Nephron progenitor cell (in vitro differentiated cells): ENCODE measurements around the gene GRID2IP.

Experiments used
- DNase-seq: peaks from one replicate; pipeline ENCODE4 v3.0.0; 2021
- H3K27ac Mint-ChIP-seq: 2 replicates; pipeline ENCODE4 v1.8.0; 2021; ENCODE audit warnings: mild to moderate bottlenecking, moderate library complexity, mixed read lengths
- H3K27me3 Mint-ChIP-seq: 2 replicates; pipeline ENCODE4 v1.8.0; 2021; ENCODE audit warnings: mild to moderate bottlenecking, low read depth, mixed read lengths; ENCODE audit not compliant: poor library complexity
- H3K36me3 Mint-ChIP-seq: 2 replicates; pipeline ENCODE4 v1.8.0; 2021; ENCODE audit warnings: low read depth, mixed read lengths
- H3K4me1 Mint-ChIP-seq: 2 replicates; pipeline ENCODE4 v1.8.0; 2021; ENCODE audit warnings: mixed read lengths
- H3K4me3 Mint-ChIP-seq: 2 replicates; pipeline ENCODE4 v1.8.0; 2021; ENCODE audit warnings: mild to moderate bottlenecking, moderate library complexity, mixed read lengths
- H3K9me3 Mint-ChIP-seq: 2 replicates; pipeline ENCODE4 v1.8.0; 2021; ENCODE audit warnings: mild to moderate bottlenecking, moderate library complexity, mixed read lengths
- TF ChIP-seq, protein P1 (sequence below): fragments of 200-600 bp; sonication (generic); IDR thresholded peaks from 2 replicates; pipeline ENCODE4 v1.5.0; 2021; ENCODE audit warnings: antibody characterized with exemption

The GRID2IP gene

DNA sequence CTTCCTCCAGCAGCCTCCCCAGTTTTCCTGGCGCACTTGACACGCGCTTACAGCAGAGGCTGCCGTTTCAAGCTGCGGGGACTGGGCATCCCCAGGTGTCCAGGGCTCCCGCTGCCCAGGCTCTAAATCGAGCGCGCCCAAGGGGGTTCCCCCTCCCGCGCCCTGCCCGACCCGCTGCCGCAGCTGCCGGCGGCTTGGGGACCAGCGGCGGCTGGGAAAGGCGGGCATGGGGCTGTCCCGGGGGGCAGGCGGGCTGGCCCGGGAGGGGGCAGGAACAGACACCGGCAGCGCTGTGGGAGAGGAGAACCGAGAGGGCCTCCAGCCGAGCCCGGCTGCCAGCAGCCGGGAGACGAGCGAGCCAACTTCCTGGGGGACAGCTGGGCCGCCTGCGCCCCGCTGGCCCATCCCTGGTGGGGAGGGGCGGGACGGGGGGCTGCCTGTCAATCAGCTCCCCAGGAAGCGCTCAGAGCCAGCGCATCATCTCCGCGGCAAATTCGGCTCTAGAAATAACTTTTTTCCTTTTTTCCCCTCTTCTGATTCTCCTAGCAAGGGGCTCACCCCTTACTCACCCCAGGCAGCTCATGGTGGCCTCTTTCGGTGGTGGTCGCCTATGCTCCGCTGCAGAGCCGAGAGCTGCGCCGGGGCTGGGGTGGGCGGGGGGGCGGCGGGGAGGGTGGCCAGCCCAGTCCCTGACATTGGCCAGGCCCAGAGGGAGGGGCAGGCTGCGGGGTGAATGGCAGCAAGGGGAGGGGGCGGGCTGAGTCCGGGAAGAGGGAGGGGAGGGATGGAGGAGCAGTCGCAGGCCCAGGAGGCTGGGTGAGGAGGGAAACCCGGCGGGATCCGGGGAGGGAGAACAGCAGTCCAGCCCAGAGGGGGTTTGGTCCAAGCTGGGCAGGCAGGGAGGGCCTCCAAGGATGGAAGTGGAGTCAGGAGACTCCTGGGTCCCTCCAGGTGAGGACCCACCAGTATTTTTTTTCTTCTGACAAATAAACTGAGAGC lies 14.7 kb downstream of the GRID2IP start:
- Mint-ChIP-seq H3K36me3 (no peaks in the 10 kb centered on the region), H3K4me3 (peak overlapping the region; percentile 76), H3K27me3 (peaks cover 74% of the 10 kb centered on the region), H3K27ac (no peak overlapping the region), H3K9me3 (no peaks in the 10 kb centered on the region), H3K4me1 (peaks cover 6% of the 10 kb centered on the region)
- DNase-seq: peak; percentile 72
- TF ChIP-seq, protein P1, sequence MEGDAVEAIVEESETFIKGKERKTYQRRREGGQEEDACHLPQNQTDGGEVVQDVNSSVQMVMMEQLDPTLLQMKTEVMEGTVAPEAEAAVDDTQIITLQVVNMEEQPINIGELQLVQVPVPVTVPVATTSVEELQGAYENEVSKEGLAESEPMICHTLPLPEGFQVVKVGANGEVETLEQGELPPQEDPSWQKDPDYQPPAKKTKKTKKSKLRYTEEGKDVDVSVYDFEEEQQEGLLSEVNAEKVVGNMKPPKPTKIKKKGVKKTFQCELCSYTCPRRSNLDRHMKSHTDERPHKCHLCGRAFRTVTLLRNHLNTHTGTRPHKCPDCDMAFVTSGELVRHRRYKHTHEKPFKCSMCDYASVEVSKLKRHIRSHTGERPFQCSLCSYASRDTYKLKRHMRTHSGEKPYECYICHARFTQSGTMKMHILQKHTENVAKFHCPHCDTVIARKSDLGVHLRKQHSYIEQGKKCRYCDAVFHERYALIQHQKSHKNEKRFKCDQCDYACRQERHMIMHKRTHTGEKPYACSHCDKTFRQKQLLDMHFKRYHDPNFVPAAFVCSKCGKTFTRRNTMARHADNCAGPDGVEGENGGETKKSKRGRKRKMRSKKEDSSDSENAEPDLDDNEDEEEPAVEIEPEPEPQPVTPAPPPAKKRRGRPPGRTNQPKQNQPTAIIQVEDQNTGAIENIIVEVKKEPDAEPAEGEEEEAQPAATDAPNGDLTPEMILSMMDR: no peak

- Mint-ChIP-seq H3K4me1 (peaks cover 17% of the 10 kb centered on the region), H3K36me3 (no peaks in the 10 kb centered on the region), H3K9me3 (no peaks in the 10 kb centered on the region), H3K27me3 (peaks cover 90% of the 10 kb centered on the region), H3K27ac (no peak overlapping the region), H3K4me3 (no peak overlapping the region)
- no peak for DNase-seq
- TF ChIP-seq, protein P1: no peak
Observed at GRCh38 chr7:6533893-6534495, 17.3 kb downstream of the GRID2IP start.

GRCh38 chr7:6532516-6532915 lies 18.7 kb downstream of the GRID2IP start:
- no peaks in the 10 kb centered on the region for H3K9me3 Mint-ChIP-seq
- TF ChIP-seq, protein P1: no peak
- H3K36me3 Mint-ChIP-seq: no peaks in the 10 kb centered on the region
- H3K27me3 Mint-ChIP-seq: peaks cover 90% of the 10 kb centered on the region
- H3K27ac Mint-ChIP-seq: no peak overlapping the region
- H3K4me3 Mint-ChIP-seq: no peak overlapping the region
- no peak for DNase-seq
- peaks cover 17% of the 10 kb centered on the region for H3K4me1 Mint-ChIP-seq

DNA sequence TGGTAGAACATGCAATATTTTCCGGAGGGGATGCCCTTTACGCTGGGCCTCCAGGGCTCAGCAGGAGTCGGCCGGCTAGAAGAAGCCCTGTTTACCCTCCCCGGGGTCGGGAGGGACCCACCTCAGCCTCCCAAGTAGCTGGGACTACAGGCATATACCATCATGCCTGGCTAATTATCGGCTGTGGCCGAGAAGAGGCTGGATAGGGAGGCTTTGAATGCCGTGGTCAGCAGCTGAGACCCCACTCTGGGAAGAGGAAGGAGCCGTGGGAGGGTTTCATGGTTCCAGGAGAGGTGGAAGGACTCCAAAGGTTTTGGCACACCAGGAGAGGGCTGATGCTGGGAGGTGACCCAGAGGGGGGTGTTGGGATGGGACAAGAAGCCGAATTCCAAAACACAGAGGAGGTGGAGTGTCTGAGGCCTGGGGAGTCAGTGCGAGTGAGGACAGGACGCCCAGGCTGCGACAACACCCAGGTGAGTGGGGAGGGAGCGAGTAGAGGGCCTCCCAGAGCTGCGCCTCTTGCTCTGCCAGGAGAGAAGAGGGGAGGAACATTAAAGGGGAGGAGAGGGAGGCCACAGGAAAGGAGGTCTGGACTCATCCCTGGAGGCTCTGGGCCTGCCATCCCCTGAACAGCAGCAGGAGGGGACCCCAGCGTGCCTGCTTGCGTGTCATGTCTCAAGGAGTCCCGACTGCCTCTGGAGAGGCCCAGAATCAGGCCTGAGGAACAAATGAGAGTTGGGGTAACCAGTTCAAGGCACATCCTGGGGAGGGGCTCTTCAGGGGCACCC lies 19.6 kb downstream of the GRID2IP start:
- DNase-seq: no peak
- TF ChIP-seq, protein P1: no peak
- H3K27me3 Mint-ChIP-seq: peaks cover 93% of the 10 kb centered on the region
- no peaks in the 10 kb centered on the region for H3K9me3 Mint-ChIP-seq
- H3K27ac Mint-ChIP-seq: no peak overlapping the region
- H3K4me3 Mint-ChIP-seq: peak overlapping the region; percentile 80
- no peaks in the 10 kb centered on the region for H3K36me3 Mint-ChIP-seq
- peaks cover 22% of the 10 kb centered on the region for H3K4me1 Mint-ChIP-seq

GRCh38 chr7:6530626-6531491 lies 20.4 kb downstream of the GRID2IP start:
- Mint-ChIP-seq H3K9me3 (no peaks in the 10 kb centered on the region), H3K4me1 (peaks cover 22% of the 10 kb centered on the region), H3K27me3 (peaks cover 91% of the 10 kb centered on the region), H3K36me3 (no peaks in the 10 kb centered on the region), H3K4me3 (peak overlapping the region; percentile 80), H3K27ac (no peak overlapping the region)
- TF ChIP-seq, protein P1: no peak
- peak; percentile 86 for DNase-seq
